DOHH2 (cell line): ENCODE measurements around the gene TMEM107.

Experiments used
- CTCF ChIP-seq: fragments of 200-600 bp; sonication (generic); IDR thresholded peaks from one replicate; pipeline ENCODE4 v1.5.1; 2014; ENCODE audit warnings: antibody characterized with exemption, mild to moderate bottlenecking, low read depth, low read length; ENCODE audit not compliant: poor library complexity, severe bottlenecking
- EZH2phosphoT487 ChIP-seq: fragments of 200-600 bp; sonication (generic); IDR thresholded peaks from 2 replicates; pipeline ENCODE4 v1.6.1; 2017; ENCODE audit warnings: borderline replicate concordance, mild to moderate bottlenecking, antibody characterized with exemption, low read length, moderate library complexity, mixed read lengths

DNA sequence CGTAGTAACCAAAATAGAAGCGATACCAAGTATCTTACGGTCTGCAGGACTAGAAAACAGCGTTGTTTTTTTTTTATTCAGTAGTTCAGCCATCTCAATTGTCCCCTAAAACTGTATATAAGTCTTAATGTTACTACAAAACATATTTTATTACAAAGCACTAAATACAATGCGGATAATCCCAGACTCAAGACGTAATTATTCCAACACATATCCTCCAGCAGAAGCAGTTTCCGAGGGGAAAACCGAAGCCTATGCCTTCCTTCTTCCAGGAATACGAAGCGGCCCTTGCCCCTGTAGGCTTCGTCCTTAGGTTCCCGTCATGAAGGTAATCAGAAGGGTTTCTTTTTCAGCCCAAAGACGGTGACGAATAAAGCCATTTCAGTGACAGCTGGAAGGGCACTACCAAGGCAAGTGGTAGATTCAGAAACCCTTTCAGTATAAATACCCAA lies 2.3 kb downstream of the TMEM107 start:
- no peak for TF ChIP-seq CTCF
- TF ChIP-seq EZH2phosphoT487: no peak
